IMR-90 (cell line): ENCODE results near the gene ESRRB. TPM values are rescaled to one million over a fixed set of nuclear protein-coding genes. Genes with fewer than 3 reads are reported as not detected.

ENCODE experiments used
- ATAC-seq: fragments of 200-7000 bp; cut with Tn5 transposase; 2 replicates; pipeline ENCODE4 v1.9.1; 2020; ENCODE audit warnings: low read depth, mild to moderate bottlenecking, moderate library complexity
- BruUV-seq: library from RNA; stranded (reverse); fragments of 400-500 nt; replicated peaks from 2 replicates; lab custom pipeline; 2021; lab: Mats Ljungman, UMichigan
- CTCF ChIA-PET: fragments of 300-600 bp; formaldehyde crosslinking; extraction: SDS; loops from one replicate; lab custom pipeline; 2021; ENCODE audit warnings: antibody characterized with exemption; lab: Yijun Ruan, JAX
- POLR2A ChIA-PET: fragments of 300-600 bp; sonication (Branson Sonifier 250); formaldehyde crosslinking; loops from one replicate; lab custom pipeline; 2022; ENCODE audit warnings: antibody characterized with exemption; ENCODE audit not compliant: unreplicated experiment; lab: Charles Lee
- DNase-seq: peaks from one replicate; pipeline ENCODE4 v3.0.0; 2013
- H2AFZ ChIP-seq: replicated peaks from 2 replicates; pipeline ENCODE3; 2013; ENCODE audit warnings: low read length, mild to moderate bottlenecking; ENCODE audit not compliant: poor library complexity
- H2AK5ac ChIP-seq: 2 replicates; pipeline ENCODE4 v1.6.1; 2013; ENCODE audit warnings: low read depth, low read length, inconsistent platforms
- H2AK9ac ChIP-seq: replicated peaks from 2 replicates; pipeline ENCODE3; 2013; ENCODE audit warnings: mild to moderate bottlenecking, low read depth, low read length, moderate library complexity; ENCODE audit not compliant: poor library complexity
- H2BK120ac ChIP-seq: 2 replicates; pipeline ENCODE4 v1.6.1; 2013; ENCODE audit warnings: low read depth, low read length, inconsistent platforms
- H2BK15ac ChIP-seq: 3 replicates; pipeline ENCODE4 v1.6.1; 2013; ENCODE audit warnings: low read depth, low read length, inconsistent platforms
- H2BK20ac ChIP-seq: 2 replicates; pipeline ENCODE4 v1.6.1; 2013; ENCODE audit warnings: low read depth, mild to moderate bottlenecking, inconsistent platforms, low read length, moderate library complexity
- H2BK5ac ChIP-seq: 2 replicates; pipeline ENCODE4 v1.6.1; 2013; ENCODE audit warnings: mild to moderate bottlenecking, low read depth, low read length, inconsistent platforms; ENCODE audit not compliant: poor library complexity, severe bottlenecking
- H3K14ac ChIP-seq: replicated peaks from 2 replicates; pipeline ENCODE4 v1.6.1; 2013; ENCODE audit warnings: low read depth, low read length, inconsistent platforms
- H3K18ac ChIP-seq: 2 replicates; pipeline ENCODE4 v1.6.1; 2013; ENCODE audit warnings: low read depth, low read length, control low read depth
- H3K23ac ChIP-seq: 2 replicates; pipeline ENCODE4 v1.6.1; 2013; ENCODE audit warnings: low read depth, low read length, inconsistent platforms
- H3K27ac ChIP-seq: 2 replicates; pipeline ENCODE4 v1.5.1; 2013; ENCODE audit warnings: mild to moderate bottlenecking, control low read depth, low read length; ENCODE audit not compliant: insufficient read depth
- H3K27me3 ChIP-seq: 2 replicates; pipeline ENCODE4 v1.6.1; 2013; ENCODE audit warnings: low read length; ENCODE audit not compliant: control insufficient read depth, insufficient read depth
- H3K36me3 ChIP-seq: 2 replicates; pipeline ENCODE4 v1.6.1; 2013; ENCODE audit warnings: low read length, mixed read lengths; ENCODE audit not compliant: control insufficient read depth, insufficient read depth
- H3K4ac ChIP-seq: 2 replicates; pipeline ENCODE4 v1.6.1; 2013; ENCODE audit warnings: low read depth, low read length, inconsistent platforms
- H3K4me1 ChIP-seq: 2 replicates; pipeline ENCODE4 v1.6.1; 2013; ENCODE audit warnings: low read length, mixed read lengths; ENCODE audit not compliant: control insufficient read depth, insufficient read depth
- H3K4me2 ChIP-seq: 2 replicates; pipeline ENCODE4 v1.6.1; 2013; ENCODE audit warnings: low read depth, mild to moderate bottlenecking, control low read depth, low read length, moderate library complexity
- H3K4me3 ChIP-seq: 2 replicates; pipeline ENCODE4 v1.5.1; 2013; ENCODE audit warnings: low read depth, mild to moderate bottlenecking, control low read depth, low read length, moderate library complexity; ENCODE audit not compliant: insufficient read depth
- H3K56ac ChIP-seq: 2 replicates; pipeline ENCODE4 v1.6.1; 2013; ENCODE audit warnings: low read length, inconsistent platforms; ENCODE audit not compliant: insufficient read depth; ENCODE audit errors: extremely low read depth
- H3K79me1 ChIP-seq, 2 experiments: 2 replicates each; pipeline ENCODE4 v1.6.1; 2013; ENCODE audit warnings: low read length in 2 of 2, inconsistent platforms in 1 of 2, low read depth in 1 of 2
- H3K9ac ChIP-seq: 2 replicates; pipeline ENCODE4 v1.6.1; 2013; ENCODE audit warnings: low read depth, low read length, control low read depth
- H3K9me1 ChIP-seq: 2 replicates; pipeline ENCODE4 v1.6.1; 2013; ENCODE audit warnings: low read length, inconsistent platforms; ENCODE audit not compliant: insufficient read depth
- H3K9me3 ChIP-seq: 2 replicates; pipeline ENCODE4 v1.6.1; 2013; ENCODE audit warnings: low read length; ENCODE audit not compliant: control insufficient read depth, insufficient read depth
- H4K20me1 ChIP-seq: 2 replicates; pipeline ENCODE4 v1.6.1; 2013; ENCODE audit warnings: low read length, inconsistent platforms; ENCODE audit not compliant: insufficient read depth
- H4K5ac ChIP-seq: 2 replicates; pipeline ENCODE4 v1.6.1; 2013; ENCODE audit warnings: mild to moderate bottlenecking, low read depth, low read length, control low read depth
- H4K8ac ChIP-seq, 2 experiments: 2 replicates each; pipeline ENCODE4 v1.6.1; 2013; ENCODE audit warnings: low read depth in 2 of 2, low read length in 2 of 2, control low read depth in 1 of 2, inconsistent platforms in 1 of 2
- H4K91ac ChIP-seq: 2 replicates; pipeline ENCODE4 v1.6.1; 2013; ENCODE audit warnings: low read depth, low read length, inconsistent platforms; ENCODE audit not compliant: insufficient read depth
- BHLHE40 ChIP-seq: fragments of 150-350 bp; IDR thresholded peaks from 2 replicates; pipeline ENCODE4 v1.6.1; 2016; ENCODE audit warnings: mild to moderate bottlenecking, low read depth, low read length
- CEBPB ChIP-seq: IDR thresholded peaks from 2 replicates; pipeline ENCODE4 v1.6.1; 2012; ENCODE audit warnings: low read depth, low read length, improper control_type of control experiment
- CHD1 ChIP-seq: IDR thresholded peaks from 2 replicates; pipeline ENCODE4 v1.6.1; 2012; ENCODE audit warnings: low read depth, low read length, improper control_type of control experiment
- CTCF ChIP-seq: conservative IDR thresholded peaks from 2 replicates; pipeline ENCODE4 v1.5.1; 2012; ENCODE audit warnings: mild to moderate bottlenecking, low read depth, low read length, improper control_type of control experiment
- FOS ChIP-seq: fragments of 150-350 bp; IDR thresholded peaks from 2 replicates; pipeline ENCODE4 v1.6.1; 2016; ENCODE audit warnings: low read depth, low read length
- MAFK ChIP-seq: IDR thresholded peaks from 2 replicates; pipeline ENCODE4 v1.6.1; 2012; ENCODE audit warnings: low read depth, low read length, improper control_type of control experiment
- MAZ ChIP-seq: IDR thresholded peaks from 2 replicates; pipeline ENCODE4 v1.6.1; 2012; ENCODE audit warnings: low read depth, mild to moderate bottlenecking, low read length, improper control_type of control experiment, moderate library complexity, borderline replicate concordance
- MXI1 ChIP-seq: IDR thresholded peaks from 2 replicates; pipeline ENCODE4 v1.6.1; 2012; ENCODE audit warnings: low read depth, mild to moderate bottlenecking, low read length, moderate library complexity, borderline replicate concordance
- NFE2L2 ChIP-seq: fragments of 150-350 bp; IDR thresholded peaks from 2 replicates; pipeline ENCODE4 v1.6.1; 2016; ENCODE audit warnings: low read depth, mild to moderate bottlenecking, low read length
- POLR2A ChIP-seq: IDR thresholded peaks from 2 replicates; pipeline ENCODE4 v1.6.1; 2012; ENCODE audit warnings: mild to moderate bottlenecking, low read depth, low read length
- RAD21 ChIP-seq: IDR thresholded peaks from 2 replicates; pipeline ENCODE4 v1.6.1; 2012; ENCODE audit warnings: low read length, improper control_type of control experiment
- RCOR1 ChIP-seq: IDR thresholded peaks from 2 replicates; pipeline ENCODE4 v1.6.1; 2012; ENCODE audit warnings: mild to moderate bottlenecking, low read length, improper control_type of control experiment; ENCODE audit not compliant: insufficient replicate concordance
- RFX5 ChIP-seq: IDR thresholded peaks from 2 replicates; pipeline ENCODE4 v1.8.0; 2012; ENCODE audit warnings: low read depth, mild to moderate bottlenecking, low read length, moderate library complexity
- SMC3 ChIP-seq: fragments of 150-350 bp; IDR thresholded peaks from 2 replicates; pipeline ENCODE4 v1.6.1; 2016; ENCODE audit warnings: low read depth, mild to moderate bottlenecking, antibody characterized with exemption, low read length, moderate library complexity
- USF2 ChIP-seq: fragments of 150-350 bp; IDR thresholded peaks from 2 replicates; pipeline ENCODE4 v1.6.1; 2017; ENCODE audit warnings: mild to moderate bottlenecking, antibody characterized with exemption, low read length, low read depth
- WGBS, 2 experiments: methylation state at CpG; one replicate each; pipeline versions ENCODE4 v1.1.5 to v1.1.7; 2013; ENCODE audit warnings: missing lambda C conversion rate in 2 of 2; ENCODE audit not compliant: insufficient read length in 1 of 2; ENCODE audit errors: extremely low coverage in 2 of 2; 5-methylcytosine and 5-hydroxymethylcytosine counted together
- dilution Hi-C: fragments of 300-500 bp; cut with HindIII; formaldehyde crosslinking; loops from one replicate; pipeline ENCODE4 v1.14.3; 2018; ENCODE audit warnings: low sequenced_read_pairs; ENCODE audit not compliant: unreplicated experiment
- in situ Hi-C: fragments of 300-500 bp; cut with MboI; formaldehyde crosslinking; loops from 3 replicates; pipeline ENCODE4 v1.14.3; 2019; ENCODE audit warnings: low sequenced_read_pairs, inconsistent platforms, mixed read lengths
- intact Hi-C: fragments of 100-400 bp; cut with micrococcal nuclease; formaldehyde crosslinking; loops from 2 replicates; pipeline ENCODE4 v1.10.0; 2022
- polyA plus RNA-seq, 3 experiments: library from polyadenylated mRNA; depleted of rRNA; stranded (reverse); fragments of >200 nt; gene quantifications; 2 replicates each; pipeline ENCODE4 v1.2.3, GENCODE V29; 2012; ENCODE audit warnings: low replicate concordance in 1 of 3
- total RNA-seq: library from RNA; depleted of rRNA; stranded (reverse); fragments of >200 nt; gene quantifications from 2 replicates; pipeline ENCODE4 v1.2.3, GENCODE V29; 2012
- TF ChIP-seq, protein P1 (sequence below): fragments of 150-350 bp; IDR thresholded peaks from 2 replicates; pipeline ENCODE4 v1.6.1; 2016; ENCODE audit warnings: low read depth, mild to moderate bottlenecking, low read length, moderate library complexity, borderline replicate concordance

Gene ESRRB
- total and polyA plus RNA-seq, 2 of the 4 experiments (the other 2 are of a cell fraction): not detected

- Histone ChIP-seq H4K20me1 (no peaks in the 10 kb centered on the region), H2AK9ac (no peak overlapping the region), H3K14ac (no peak overlapping the region), H3K4ac (no peak overlapping the region), H2AFZ (no peak overlapping the region), H2BK120ac (no peak overlapping the region), H3K9me3 (no peaks in the 10 kb centered on the region), H3K9me1 (no peaks in the 10 kb centered on the region), H3K4me3 (no peak overlapping the region), H3K18ac (no peak overlapping the region), H4K8ac (no peak overlapping the region), H3K36me3 (no peaks in the 10 kb centered on the region), H3K27me3 (no peaks in the 10 kb centered on the region), H2BK15ac (no peak overlapping the region), H3K9ac (no peak overlapping the region), H3K56ac (no peak overlapping the region), H2BK5ac (no peak overlapping the region), H3K27ac (no peak overlapping the region), H3K23ac (no peak overlapping the region), H3K4me2 (no peak overlapping the region), H3K79me1 (no peaks in the 10 kb centered on the region), H4K5ac (no peak overlapping the region), H3K4me1 (no peaks in the 10 kb centered on the region), H2BK20ac (no peak overlapping the region), H4K91ac (no peak overlapping the region), H2AK5ac (no peak overlapping the region)
- no TSS peak for BruUV-seq
- in situ Hi-C loops: no loop called here
- intact Hi-C loops: no loop called here
- DNase-seq (no peak), ATAC-seq (no peak)
- ChIA-PET CTCF (no interaction called here), POLR2A (interaction anchor here (0.5 kb wide), 1 partner anchor 892 kb away, joined by 9 read pairs; the partner anchor contains the start of genes GSTZ1 and POMT2)
- 82% methylated on average over 5 of the region's 7 CpGs; no CpG with 5 or more reads in 1 of the 2 experiments for WGBS, 2 experiments
- TF ChIP-seq, protein P1, sequence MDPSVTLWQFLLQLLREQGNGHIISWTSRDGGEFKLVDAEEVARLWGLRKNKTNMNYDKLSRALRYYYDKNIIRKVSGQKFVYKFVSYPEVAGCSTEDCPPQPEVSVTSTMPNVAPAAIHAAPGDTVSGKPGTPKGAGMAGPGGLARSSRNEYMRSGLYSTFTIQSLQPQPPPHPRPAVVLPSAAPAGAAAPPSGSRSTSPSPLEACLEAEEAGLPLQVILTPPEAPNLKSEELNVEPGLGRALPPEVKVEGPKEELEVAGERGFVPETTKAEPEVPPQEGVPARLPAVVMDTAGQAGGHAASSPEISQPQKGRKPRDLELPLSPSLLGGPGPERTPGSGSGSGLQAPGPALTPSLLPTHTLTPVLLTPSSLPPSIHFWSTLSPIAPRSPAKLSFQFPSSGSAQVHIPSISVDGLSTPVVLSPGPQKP: no peak
- no peak for TF ChIP-seq USF2
- no peak for TF ChIP-seq CHD1
- no peak for TF ChIP-seq NFE2L2
- TF ChIP-seq POLR2A: no peak
- TF ChIP-seq FOS: no peak
- no peak for TF ChIP-seq CTCF
- no peak for TF ChIP-seq RFX5
- TF ChIP-seq RAD21: no peak
- TF ChIP-seq MAZ: no peak
- TF ChIP-seq SMC3: no peak
- no peak for TF ChIP-seq MAFK
- no peak for TF ChIP-seq CEBPB
- TF ChIP-seq RCOR1: no peak
- TF ChIP-seq MXI1: no peak
- no peak for TF ChIP-seq BHLHE40
- dilution Hi-C loops: no loop called here
These were observed 52.7 kb downstream of the ESRRB start for GRCh38 chr14:76428611-76429010.
